BE2C (cell line): ENCODE results near the gene WDR20.
A peak's percentile ranks its signal among the peaks of the same experiment; 100 is the strongest.

Experiments used
- DNase-seq: peaks from one replicate; pipeline ENCODE4 v3.0.0-alpha.2; 2020
- H3K27me3 ChIP-seq: fragments of 250-450 bp; sonication (Bioruptor Pico); 2 replicates; pipeline ENCODE4 v1.5.1; 2020; ENCODE audit warnings: mild to moderate bottlenecking
- H3K36me3 ChIP-seq: fragments of 250-450 bp; sonication (Bioruptor Pico); 2 replicates; pipeline ENCODE4 v1.5.1; 2020; ENCODE audit warnings: mild to moderate bottlenecking
- H3K4me1 ChIP-seq: fragments of 250-450 bp; sonication (Bioruptor Pico); 2 replicates; pipeline ENCODE4 v1.5.1; 2020
- H3K4me3 ChIP-seq: 2 replicates; pipeline ENCODE4 v1.5.1; 2011; ENCODE audit warnings: low read depth, low read length
- H3K9me3 ChIP-seq: fragments of 250-450 bp; sonication (Bioruptor Pico); 2 replicates; pipeline ENCODE4 v1.5.1; 2020
- TF ChIP-seq, protein P1 (sequence below): IDR thresholded peaks from 2 replicates; pipeline ENCODE4 v1.5.1; 2012; ENCODE audit warnings: mild to moderate bottlenecking, low read depth, low read length

The WDR20 gene

DNA sequence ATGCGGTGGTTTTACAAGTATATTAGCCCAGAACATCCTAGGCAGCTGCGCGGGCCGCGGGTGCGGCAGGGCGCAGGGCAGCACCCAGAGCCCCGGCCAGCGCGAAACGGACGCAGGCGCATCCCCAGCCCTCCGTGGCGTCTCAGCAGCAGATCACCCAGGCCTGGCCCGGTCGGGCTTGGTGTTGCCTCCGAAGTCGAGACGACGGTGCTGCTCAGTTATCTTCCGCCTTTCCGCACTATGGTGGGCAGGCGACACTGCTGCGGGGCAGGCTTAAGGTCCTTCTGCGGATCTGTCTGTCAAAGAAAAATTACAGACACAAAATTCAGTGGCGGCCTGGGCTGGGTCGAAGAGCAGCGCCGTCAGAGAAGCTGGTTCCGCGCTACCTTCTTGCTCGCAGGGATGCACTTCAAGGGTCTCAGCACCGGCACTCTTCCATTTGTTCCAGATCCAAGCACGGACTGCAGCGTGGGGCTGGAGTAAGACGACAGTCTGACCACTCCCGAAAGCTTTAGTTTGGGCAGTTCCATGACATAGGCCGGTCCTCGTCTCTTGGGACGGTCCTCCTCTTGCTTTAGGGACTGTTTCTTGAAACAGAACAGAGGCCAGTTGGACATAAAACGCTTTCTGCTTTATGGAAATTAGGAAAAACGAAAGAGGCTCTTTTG is 89.5 kb downstream of the WDR20 start:
- DNase-seq: no peak
- H3K4me3 ChIP-seq: no peak overlapping the region
- H3K4me1 ChIP-seq: peaks cover 18% of the 10 kb centered on the region
- peaks cover 70% of the 10 kb centered on the region for H3K36me3 ChIP-seq
- no peaks in the 10 kb centered on the region for H3K27me3 ChIP-seq
- TF ChIP-seq, protein P1, sequence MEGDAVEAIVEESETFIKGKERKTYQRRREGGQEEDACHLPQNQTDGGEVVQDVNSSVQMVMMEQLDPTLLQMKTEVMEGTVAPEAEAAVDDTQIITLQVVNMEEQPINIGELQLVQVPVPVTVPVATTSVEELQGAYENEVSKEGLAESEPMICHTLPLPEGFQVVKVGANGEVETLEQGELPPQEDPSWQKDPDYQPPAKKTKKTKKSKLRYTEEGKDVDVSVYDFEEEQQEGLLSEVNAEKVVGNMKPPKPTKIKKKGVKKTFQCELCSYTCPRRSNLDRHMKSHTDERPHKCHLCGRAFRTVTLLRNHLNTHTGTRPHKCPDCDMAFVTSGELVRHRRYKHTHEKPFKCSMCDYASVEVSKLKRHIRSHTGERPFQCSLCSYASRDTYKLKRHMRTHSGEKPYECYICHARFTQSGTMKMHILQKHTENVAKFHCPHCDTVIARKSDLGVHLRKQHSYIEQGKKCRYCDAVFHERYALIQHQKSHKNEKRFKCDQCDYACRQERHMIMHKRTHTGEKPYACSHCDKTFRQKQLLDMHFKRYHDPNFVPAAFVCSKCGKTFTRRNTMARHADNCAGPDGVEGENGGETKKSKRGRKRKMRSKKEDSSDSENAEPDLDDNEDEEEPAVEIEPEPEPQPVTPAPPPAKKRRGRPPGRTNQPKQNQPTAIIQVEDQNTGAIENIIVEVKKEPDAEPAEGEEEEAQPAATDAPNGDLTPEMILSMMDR: no peak
- no peaks in the 10 kb centered on the region for H3K9me3 ChIP-seq

DNA sequence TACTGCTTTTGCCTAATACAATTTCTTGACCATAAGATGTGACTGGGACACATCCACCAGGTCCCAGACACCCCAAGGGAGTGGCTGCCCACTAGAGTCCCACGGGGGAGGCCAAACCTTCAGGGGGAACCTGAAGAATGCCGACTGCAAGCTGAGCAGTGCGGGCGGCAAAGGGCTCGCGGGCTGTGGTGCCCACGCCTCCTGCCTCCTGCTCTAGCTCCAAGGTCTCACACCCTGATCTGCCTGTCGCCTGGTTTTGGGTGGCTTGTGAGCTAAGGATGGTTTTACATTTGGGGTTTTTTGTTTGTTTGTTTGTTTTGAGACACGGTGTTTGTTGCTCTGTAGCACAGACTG is 90.0 kb downstream of the WDR20 start:
- DNase-seq: no peak
- H3K9me3 ChIP-seq: no peaks in the 10 kb centered on the region
- no peak overlapping the region for H3K4me3 ChIP-seq
- no peaks in the 10 kb centered on the region for H3K27me3 ChIP-seq
- peaks cover 18% of the 10 kb centered on the region for H3K4me1 ChIP-seq
- peaks cover 66% of the 10 kb centered on the region for H3K36me3 ChIP-seq
- TF ChIP-seq, protein P1: no peak

DNA sequence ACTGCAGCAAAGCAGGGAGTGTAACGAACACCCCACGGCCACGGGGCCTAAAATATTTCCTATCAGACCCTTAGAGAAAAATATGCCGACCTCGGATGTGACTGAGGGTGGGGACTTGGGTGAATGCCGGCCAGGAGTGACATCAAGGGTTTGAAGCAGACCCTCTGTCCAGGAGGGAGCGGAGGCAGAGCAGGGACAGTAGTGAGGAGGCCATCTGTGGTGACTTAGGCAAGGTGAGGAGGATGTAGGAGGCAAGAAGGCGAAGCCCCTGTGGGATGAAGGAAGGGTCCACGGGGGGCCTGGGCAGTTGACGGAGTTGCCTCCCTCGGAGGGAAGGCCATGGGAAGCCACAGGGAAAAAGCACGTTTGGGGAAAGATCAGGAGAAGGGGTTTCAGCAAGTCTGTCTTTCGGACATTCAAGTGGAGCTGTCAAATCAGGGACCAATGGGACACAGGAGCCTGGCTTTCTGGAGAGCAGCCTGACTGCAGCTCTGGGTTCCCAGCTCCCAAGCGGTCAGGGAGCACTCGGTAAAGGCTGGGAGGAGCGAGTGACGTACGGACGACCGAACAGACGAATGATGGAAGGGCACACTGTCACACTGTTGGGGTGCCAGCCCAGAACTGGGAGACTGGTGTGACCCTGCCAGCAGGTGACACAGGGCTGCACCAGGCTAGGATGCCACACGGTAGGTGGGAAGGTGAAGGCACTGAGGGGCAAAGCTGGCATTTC is 90.9 kb downstream of the WDR20 start:
- Histone ChIP-seq H3K36me3 (peaks cover 60% of the 10 kb centered on the region), H3K9me3 (no peaks in the 10 kb centered on the region), H3K4me1 (peaks cover 20% of the 10 kb centered on the region), H3K4me3 (no peak overlapping the region), H3K27me3 (no peaks in the 10 kb centered on the region)
- TF ChIP-seq, protein P1: no peak
- DNase-seq: no peak

DNA sequence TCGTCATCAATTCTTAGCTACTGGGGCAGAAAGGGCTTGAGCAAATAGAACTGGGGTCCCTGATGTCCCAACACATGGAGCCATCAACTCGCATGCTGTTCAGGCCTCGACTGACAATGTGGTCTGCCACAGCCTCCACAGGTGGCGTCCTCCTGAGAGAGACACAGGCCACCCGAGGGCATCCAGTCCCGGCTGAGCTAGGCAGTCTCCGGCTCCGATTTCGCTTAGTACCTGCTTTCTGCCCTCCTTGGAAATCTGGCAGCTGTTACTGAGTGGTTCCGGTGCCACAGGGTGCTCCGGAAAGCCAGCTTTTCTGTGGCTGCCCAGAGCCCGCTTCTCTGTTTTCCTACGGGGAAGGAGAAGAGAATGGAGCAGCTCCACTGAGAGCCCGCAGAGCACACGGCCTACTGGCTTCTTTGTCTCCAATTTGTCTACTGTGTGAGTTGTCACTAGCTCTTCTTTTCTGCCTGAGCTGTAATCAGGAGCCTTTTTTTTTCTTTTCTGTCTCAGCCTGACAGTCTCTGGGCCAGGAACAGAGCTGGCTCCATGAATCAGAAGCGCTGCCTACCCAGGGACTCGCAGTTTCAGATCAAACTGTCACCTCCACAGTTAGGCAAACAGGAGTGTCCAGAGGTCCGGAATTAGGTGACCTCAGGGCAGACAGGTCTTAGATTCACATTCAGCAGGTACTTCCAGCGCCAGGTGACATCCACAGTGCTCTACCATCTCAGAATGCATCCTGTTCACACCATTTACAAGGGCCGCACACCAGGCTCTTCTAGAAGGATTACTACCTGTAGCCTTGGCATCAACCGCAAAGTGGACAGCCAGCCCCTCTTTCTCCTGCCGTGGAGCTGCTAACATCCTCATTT is 92.0 kb downstream of the WDR20 start:
- TF ChIP-seq, protein P1: no peak
- peaks cover 53% of the 10 kb centered on the region for H3K36me3 ChIP-seq
- no peaks in the 10 kb centered on the region for H3K27me3 ChIP-seq
- H3K9me3 ChIP-seq: no peaks in the 10 kb centered on the region
- H3K4me1 ChIP-seq: peaks cover 22% of the 10 kb centered on the region
- no peak overlapping the region for H3K4me3 ChIP-seq
- no peak for DNase-seq

DNA sequence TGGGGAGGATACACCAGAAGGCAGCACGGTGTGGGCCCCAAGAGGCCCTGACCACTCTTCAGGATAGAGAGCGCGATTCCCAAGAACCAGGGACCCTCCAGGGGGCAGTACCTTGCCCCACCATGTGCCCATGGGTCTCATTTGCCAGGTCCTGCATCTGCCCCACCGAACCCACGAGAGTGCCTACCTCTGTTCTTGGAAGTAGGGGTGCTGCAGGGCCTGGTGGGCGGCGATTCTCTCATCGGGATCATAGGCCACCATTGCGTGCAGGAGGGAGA is 92.6 kb downstream of the WDR20 start:
- no peaks in the 10 kb centered on the region for H3K9me3 ChIP-seq
- H3K4me1 ChIP-seq: peaks cover 17% of the 10 kb centered on the region
- DNase-seq: no peak
- H3K27me3 ChIP-seq: no peaks in the 10 kb centered on the region
- peaks cover 53% of the 10 kb centered on the region for H3K36me3 ChIP-seq
- H3K4me3 ChIP-seq: no peak overlapping the region
- TF ChIP-seq, protein P1: peak; percentile 18; the same call in 1 of the 2 replicates
